MCF 10A (cell line): ENCODE data around the gene PNMT. TPM values are rescaled to one million over a fixed set of nuclear protein-coding genes. Genes with fewer than 3 reads are reported as not detected.

Experiments
- BruUV-seq: library from RNA; stranded (reverse); fragments of 400-500 nt; replicated peaks from 2 replicates; lab custom pipeline; 2021; lab: Mats Ljungman, UMichigan
- CTCF ChIA-PET: fragments of 300-600 bp; sonication (Branson Sonifier 250); formaldehyde crosslinking; extraction: SDS; loops from one replicate; lab custom pipeline; 2021; ENCODE audit warnings: antibody characterized with exemption, inconsistent platforms; lab: Yijun Ruan, JAX
- POLR2A ChIA-PET: fragments of 300-600, 350-650 bp; sonication (Branson Sonifier 250); formaldehyde crosslinking; extraction: SDS; loops from one replicate; lab custom pipeline; 2020; ENCODE audit warnings: antibody characterized with exemption, inconsistent platforms; lab: Yijun Ruan, JAX
- DNase-seq: peaks from one replicate; pipeline ENCODE4 v3.0.0-alpha.2; 2018; ENCODE audit not compliant: unreplicated experiment
- H3K27ac Mint-ChIP-seq: one replicate; pipeline ENCODE4 v1.8.0; 2022; ENCODE audit warnings: mild to moderate bottlenecking, low read depth, mixed read lengths; ENCODE audit not compliant: unreplicated experiment
- H3K27me3 Mint-ChIP-seq: one replicate; pipeline ENCODE4 v1.8.0; 2022; ENCODE audit warnings: mixed read lengths; ENCODE audit not compliant: insufficient read depth, unreplicated experiment
- H3K36me3 Mint-ChIP-seq: one replicate; pipeline ENCODE4 v1.8.0; 2022; ENCODE audit warnings: mild to moderate bottlenecking, moderate library complexity, mixed read lengths; ENCODE audit not compliant: insufficient read depth, unreplicated experiment
- H3K4me1 Mint-ChIP-seq: one replicate; pipeline ENCODE4 v1.8.0; 2022; ENCODE audit warnings: mixed read lengths; ENCODE audit not compliant: insufficient read depth, unreplicated experiment
- H3K4me3 Mint-ChIP-seq: one replicate; pipeline ENCODE4 v1.8.0; 2022; ENCODE audit warnings: mild to moderate bottlenecking, moderate library complexity, mixed read lengths; ENCODE audit not compliant: unreplicated experiment
- H3K9me3 Mint-ChIP-seq: one replicate; pipeline ENCODE4 v1.8.0; 2022; ENCODE audit warnings: mixed read lengths; ENCODE audit not compliant: unreplicated experiment
- intact Hi-C: fragments of 100-400 bp; cut with micrococcal nuclease; formaldehyde crosslinking; loops from 2 replicates; pipeline ENCODE4 v1.14.1; 2022
- total RNA-seq: library from RNA; stranded (reverse); gene quantifications from 2 replicates; pipeline ENCODE4 v1.2.3, GENCODE V29; 2022
- TF ChIP-seq, protein P1 (sequence below): fragments of 200-600 bp; IDR thresholded peaks from one replicate; pipeline ENCODE4 v1.8.0; 2022; ENCODE audit warnings: antibody characterized with exemption, mild to moderate bottlenecking; ENCODE audit not compliant: unreplicated experiment

Gene PNMT
- total RNA-seq, 1 experiment from 2014 or later, result not detected

DNA sequence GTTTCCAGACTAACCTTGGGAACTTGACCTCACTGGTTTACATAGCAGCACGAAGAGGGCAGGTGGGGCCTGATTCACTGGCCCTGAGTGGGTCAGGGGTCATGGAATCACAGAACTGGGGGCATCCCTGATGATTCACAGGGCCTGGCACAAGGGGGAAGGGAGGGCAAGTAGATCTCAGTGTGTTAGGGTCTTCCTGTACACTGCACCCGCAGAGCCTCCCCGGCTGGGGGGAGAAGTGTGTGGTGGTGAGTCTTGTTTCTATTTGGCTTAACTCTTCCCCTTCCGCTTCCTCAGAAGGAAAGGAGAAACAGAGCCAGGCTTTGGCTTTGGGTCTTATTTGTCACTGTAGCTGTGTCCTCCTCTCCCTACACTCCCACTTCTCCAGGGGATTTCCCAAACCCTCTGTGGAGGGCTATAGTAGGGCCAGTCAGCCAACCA lies 27.6 kb upstream of the PNMT start:
- peaks cover 10% of the 10 kb centered on the region for H3K36me3 Mint-ChIP-seq
- TF ChIP-seq, protein P1, sequence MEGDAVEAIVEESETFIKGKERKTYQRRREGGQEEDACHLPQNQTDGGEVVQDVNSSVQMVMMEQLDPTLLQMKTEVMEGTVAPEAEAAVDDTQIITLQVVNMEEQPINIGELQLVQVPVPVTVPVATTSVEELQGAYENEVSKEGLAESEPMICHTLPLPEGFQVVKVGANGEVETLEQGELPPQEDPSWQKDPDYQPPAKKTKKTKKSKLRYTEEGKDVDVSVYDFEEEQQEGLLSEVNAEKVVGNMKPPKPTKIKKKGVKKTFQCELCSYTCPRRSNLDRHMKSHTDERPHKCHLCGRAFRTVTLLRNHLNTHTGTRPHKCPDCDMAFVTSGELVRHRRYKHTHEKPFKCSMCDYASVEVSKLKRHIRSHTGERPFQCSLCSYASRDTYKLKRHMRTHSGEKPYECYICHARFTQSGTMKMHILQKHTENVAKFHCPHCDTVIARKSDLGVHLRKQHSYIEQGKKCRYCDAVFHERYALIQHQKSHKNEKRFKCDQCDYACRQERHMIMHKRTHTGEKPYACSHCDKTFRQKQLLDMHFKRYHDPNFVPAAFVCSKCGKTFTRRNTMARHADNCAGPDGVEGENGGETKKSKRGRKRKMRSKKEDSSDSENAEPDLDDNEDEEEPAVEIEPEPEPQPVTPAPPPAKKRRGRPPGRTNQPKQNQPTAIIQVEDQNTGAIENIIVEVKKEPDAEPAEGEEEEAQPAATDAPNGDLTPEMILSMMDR, result no peak
- intact Hi-C loops, result no loop called here
- no peaks in the 10 kb centered on the region for H3K9me3 Mint-ChIP-seq
- ChIA-PET POLR2A (interaction anchor here (0.5 kb wide), 1 partner anchor 113 kb away, joined by 3 read pairs; no protein-coding TSS in a partner anchor), CTCF (interaction anchor here (0.7 kb wide), 1 partner anchor 89 kb away, joined by 3 read pairs; no protein-coding TSS in a partner anchor)
- no peak for DNase-seq
- H3K4me3 Mint-ChIP-seq, result no peak overlapping the region
- H3K27me3 Mint-ChIP-seq, result no peaks in the 10 kb centered on the region
- H3K27ac Mint-ChIP-seq, result no peak overlapping the region
- no TSS peak for BruUV-seq
- peaks cover 39% of the 10 kb centered on the region for H3K4me1 Mint-ChIP-seq

DNA sequence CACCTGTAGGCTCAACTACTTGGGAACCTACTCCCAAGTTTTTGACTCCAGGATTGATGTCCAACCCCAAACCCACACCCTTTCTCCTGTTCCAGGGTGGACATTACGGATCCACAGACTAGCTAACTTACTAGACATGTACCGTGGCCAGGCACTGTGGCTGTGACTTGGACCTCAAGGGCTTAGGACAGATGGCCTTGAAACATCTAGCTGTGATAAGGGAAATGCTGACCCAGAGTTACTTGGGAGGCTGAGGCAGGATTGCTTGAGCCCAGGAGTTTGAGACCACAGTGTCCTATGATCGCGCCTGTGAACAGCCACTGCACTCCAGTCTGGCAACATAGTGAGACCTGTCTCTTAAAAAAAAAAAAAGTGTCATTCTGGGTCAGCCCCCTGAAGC lies 27.2 kb upstream of the PNMT start:
- TF ChIP-seq, protein P1, result no peak
- intact Hi-C loops, result no loop called here
- no peak overlapping the region for H3K4me3 Mint-ChIP-seq
- peaks cover 39% of the 10 kb centered on the region for H3K4me1 Mint-ChIP-seq
- no peaks in the 10 kb centered on the region for H3K27me3 Mint-ChIP-seq
- DNase-seq, result no peak
- no peaks in the 10 kb centered on the region for H3K9me3 Mint-ChIP-seq
- CTCF ChIA-PET, result interaction anchor here (0.7 to 1.3 kb wide), 3 partner anchors 13 to 18 kb away, joined by 3 to 6 read pairs (median 5); no protein-coding TSS in a partner anchor
- H3K27ac Mint-ChIP-seq, result no peak overlapping the region
- POLR2A ChIA-PET, result interaction anchor here (0.5 kb wide), 1 partner anchor 113 kb away, joined by 3 read pairs; no protein-coding TSS in a partner anchor
- peaks cover 13% of the 10 kb centered on the region for H3K36me3 Mint-ChIP-seq
- BruUV-seq, result no TSS peak

DNA sequence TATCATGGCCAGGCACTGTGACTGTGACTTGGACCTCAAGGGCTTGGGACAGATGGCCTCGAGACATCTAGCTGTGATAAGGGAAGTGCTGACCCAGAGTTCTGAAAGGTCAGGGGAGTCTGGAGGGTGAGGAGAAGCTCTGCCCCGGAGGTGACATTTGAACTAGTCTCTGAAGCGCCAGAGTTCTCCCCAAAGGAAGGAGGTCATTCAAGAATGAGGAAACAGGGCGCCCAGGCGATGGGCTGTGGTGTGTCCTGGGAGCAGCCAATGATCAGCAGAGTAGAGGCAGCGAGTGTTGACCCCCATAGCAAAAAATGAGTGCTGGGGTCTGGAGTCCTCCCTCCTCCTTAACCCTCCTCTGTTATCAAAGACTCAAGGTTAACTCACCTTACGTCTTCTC lies 26.4 kb upstream of the PNMT start:
- no peak overlapping the region for H3K27ac Mint-ChIP-seq
- intact Hi-C loops, result no loop called here
- ChIA-PET CTCF (interaction anchor here (1.0 to 1.3 kb wide), 3 partner anchors 12 to 20 kb away, joined by 3 to 6 read pairs (median 4); no protein-coding TSS in a partner anchor), POLR2A (no interaction called here)
- BruUV-seq, result no TSS peak
- DNase-seq, result no peak
- H3K27me3 Mint-ChIP-seq, result no peaks in the 10 kb centered on the region
- H3K9me3 Mint-ChIP-seq, result no peaks in the 10 kb centered on the region
- TF ChIP-seq, protein P1, result no peak
- H3K36me3 Mint-ChIP-seq, result peaks cover 13% of the 10 kb centered on the region
- no peak overlapping the region for H3K4me3 Mint-ChIP-seq
- H3K4me1 Mint-ChIP-seq, result peaks cover 39% of the 10 kb centered on the region

DNA sequence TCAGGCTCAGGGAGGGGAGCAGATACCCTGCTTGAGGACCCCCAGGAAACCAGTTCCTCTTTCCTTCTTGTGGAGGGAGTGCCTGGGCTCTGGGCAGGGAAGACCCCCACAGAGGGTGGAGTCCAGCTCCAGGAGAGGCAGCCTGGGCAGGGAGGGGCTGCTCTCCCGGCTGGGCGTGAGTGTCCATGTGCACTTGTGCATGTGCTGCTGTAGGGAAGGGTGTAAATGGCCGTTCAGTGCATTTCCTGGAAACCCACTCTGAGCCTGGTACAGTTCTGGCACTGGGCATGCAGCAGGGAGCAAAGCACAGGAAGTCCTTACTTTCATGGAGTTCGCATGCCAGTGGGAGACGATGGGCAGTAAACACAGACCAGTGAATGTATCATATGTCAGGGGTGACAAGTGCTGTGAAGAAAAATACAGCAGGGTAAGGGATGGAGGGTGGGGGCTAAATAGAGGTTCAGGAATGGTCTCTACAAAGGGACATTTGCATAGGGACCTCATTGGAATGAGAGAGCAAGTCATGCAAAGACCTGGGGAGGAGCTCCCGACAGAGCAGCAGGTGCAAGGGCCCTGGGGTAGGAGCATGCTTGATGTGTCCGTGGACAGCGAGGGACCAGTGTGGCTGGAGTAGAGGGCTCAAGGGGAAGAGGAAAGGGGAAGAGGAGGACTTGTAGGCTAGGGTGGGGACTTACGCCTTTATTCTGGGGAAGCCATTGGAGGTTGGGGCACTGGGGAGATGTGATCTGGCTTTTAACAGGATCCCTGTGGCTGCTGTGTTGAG lies 25.8 kb upstream of the PNMT start:
- Mint-ChIP-seq H3K27me3 (no peaks in the 10 kb centered on the region), H3K27ac (no peak overlapping the region), H3K4me1 (peaks cover 38% of the 10 kb centered on the region), H3K4me3 (no peak overlapping the region), H3K9me3 (no peaks in the 10 kb centered on the region), H3K36me3 (peaks cover 13% of the 10 kb centered on the region)
- no TSS peak for BruUV-seq
- CTCF ChIA-PET, result interaction anchor here (0.6 to 1.3 kb wide), 7 partner anchors 8 to 21 kb away, joined by 3 to 6 read pairs (median 4); no protein-coding TSS in a partner anchor
- POLR2A ChIA-PET, result interaction anchor here (1.1 to 1.2 kb wide), 2 partner anchors 29 to 97 kb away, joined by 4 read pairs; no protein-coding TSS in a partner anchor
- intact Hi-C loops, result no loop called here
- TF ChIP-seq, protein P1, result no peak
- DNase-seq, result no peak
